ENCODE data around the gene F10. TPM values are rescaled to one million over a fixed set of nuclear protein-coding genes. Genes with fewer than 3 reads are reported as not detected.

The F10 gene
- total and polyA plus RNA-seq, 12 donors, result 4.4 to 81.8 (median 12.6) TPM

DNA sequence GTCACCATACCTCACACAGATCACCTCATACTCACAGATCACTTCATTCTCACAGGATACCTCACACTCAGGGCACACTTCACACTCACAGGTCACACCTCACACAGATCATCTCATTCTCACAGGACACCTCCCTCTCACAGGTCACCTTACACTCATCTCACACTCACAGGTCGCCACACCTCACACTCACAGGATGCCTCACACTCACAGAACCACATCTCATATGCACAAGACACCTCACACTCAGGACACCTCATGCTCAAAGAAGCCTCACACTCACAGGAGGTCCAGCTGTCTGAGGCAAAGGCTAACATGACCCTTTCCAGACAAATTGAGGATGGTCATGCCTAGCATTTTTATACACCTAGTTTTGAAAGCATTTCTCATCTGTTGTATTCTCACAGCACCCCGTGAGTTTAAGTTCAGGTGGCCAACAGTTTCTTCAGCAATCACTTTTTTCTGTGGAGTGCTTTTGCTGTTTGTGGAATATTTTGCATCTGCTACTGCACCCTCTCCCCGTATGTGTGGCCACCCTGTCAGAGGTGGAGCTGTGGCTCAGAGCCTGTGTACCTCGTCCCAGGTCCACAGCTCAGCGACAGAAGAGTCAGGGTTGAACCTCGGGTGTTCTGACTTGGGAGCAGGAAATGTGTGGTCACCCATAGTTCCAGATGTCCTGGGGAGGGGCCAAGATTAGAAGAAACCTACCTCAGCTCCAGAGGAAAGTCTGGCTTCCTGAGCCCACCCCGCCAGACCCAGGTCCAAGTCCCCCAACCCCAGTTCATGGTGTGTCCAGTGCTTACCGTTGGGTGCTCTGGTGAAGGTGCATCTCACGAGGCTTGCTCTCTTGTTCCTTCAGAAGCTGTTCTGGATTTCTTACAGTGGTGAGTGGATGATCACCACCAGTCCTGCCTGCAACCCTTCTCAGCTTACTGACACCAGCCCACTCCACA lies 9.4 kb upstream of the F10 start:
- H3K27me3 ChIP-seq, result peaks cover 18% of the 10 kb centered on the region
- WGBS, 4 donors, result 68 to 82% (median 76%) methylated on average over 8 to 9 of the region's 9 CpGs
- intact Hi-C loops (cut with DNase I), result no loop called here
- H3K27ac ChIP-seq, result no peak overlapping the region
- TF ChIP-seq, protein P1, sequence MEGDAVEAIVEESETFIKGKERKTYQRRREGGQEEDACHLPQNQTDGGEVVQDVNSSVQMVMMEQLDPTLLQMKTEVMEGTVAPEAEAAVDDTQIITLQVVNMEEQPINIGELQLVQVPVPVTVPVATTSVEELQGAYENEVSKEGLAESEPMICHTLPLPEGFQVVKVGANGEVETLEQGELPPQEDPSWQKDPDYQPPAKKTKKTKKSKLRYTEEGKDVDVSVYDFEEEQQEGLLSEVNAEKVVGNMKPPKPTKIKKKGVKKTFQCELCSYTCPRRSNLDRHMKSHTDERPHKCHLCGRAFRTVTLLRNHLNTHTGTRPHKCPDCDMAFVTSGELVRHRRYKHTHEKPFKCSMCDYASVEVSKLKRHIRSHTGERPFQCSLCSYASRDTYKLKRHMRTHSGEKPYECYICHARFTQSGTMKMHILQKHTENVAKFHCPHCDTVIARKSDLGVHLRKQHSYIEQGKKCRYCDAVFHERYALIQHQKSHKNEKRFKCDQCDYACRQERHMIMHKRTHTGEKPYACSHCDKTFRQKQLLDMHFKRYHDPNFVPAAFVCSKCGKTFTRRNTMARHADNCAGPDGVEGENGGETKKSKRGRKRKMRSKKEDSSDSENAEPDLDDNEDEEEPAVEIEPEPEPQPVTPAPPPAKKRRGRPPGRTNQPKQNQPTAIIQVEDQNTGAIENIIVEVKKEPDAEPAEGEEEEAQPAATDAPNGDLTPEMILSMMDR (IDR thresholded peaks at IDR 0.05), result no peak
- no peak for TF ChIP-seq POLR2A (IDR thresholded peaks at IDR 0.05)
- DNase-seq, result peak in 3 of 7 donors; percentile 1 to 41 (median 7)
- no peaks in the 10 kb centered on the region for H3K9me3 ChIP-seq (replicated peaks in 1 of 3)
- peaks cover 0 to 11% of the 10 kb centered on the region in 2 donors for H3K4me1 ChIP-seq (replicated peaks in 1 of 2)
- no peaks in the 10 kb centered on the region for H3K36me3 ChIP-seq (replicated peaks in 1 of 2)
- no peak overlapping the region for H3K4me3 ChIP-seq

DNA sequence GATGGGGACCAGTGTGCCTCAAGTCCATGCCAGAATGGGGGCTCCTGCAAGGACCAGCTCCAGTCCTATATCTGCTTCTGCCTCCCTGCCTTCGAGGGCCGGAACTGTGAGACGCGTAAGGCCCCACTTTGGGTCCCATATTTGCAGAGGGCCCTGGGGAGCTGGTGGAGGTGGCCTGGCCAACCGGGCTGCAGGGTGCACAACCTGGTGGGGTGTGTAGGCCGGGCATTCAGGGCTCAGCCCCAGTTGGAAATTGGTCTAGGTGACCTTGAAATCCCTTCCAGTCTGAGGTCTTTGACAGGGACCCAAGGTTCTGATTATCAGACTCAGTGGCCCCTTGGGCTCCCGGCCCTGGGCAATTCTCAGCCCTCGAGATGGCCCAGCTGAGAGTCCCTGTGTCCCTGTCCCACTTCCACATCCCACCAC lies 8.7 kb upstream of the F10 start:
- no peak for TF ChIP-seq POLR2A (IDR thresholded peaks at IDR 0.05)
- TF ChIP-seq, protein P1 (IDR thresholded peaks at IDR 0.05), result no peak
- peak in 3 of 7 donors; percentile 1 to 18 (median 3) for DNase-seq
- H3K4me1 ChIP-seq (replicated peaks in 1 of 2), result peaks cover 0 to 11% of the 10 kb centered on the region in 2 donors
- no peaks in the 10 kb centered on the region for H3K36me3 ChIP-seq (replicated peaks in 1 of 2)
- no peak overlapping the region for H3K4me3 ChIP-seq
- H3K27me3 ChIP-seq, result peaks cover 18% of the 10 kb centered on the region
- intact Hi-C loops (cut with DNase I), result no loop called here
- no peak overlapping the region for H3K27ac ChIP-seq
- 73 to 97% (median 91%) methylated on average over 4 to 8 of the region's 8 CpGs for WGBS, 4 donors
- H3K9me3 ChIP-seq (replicated peaks in 1 of 3), result no peaks in the 10 kb centered on the region

DNA sequence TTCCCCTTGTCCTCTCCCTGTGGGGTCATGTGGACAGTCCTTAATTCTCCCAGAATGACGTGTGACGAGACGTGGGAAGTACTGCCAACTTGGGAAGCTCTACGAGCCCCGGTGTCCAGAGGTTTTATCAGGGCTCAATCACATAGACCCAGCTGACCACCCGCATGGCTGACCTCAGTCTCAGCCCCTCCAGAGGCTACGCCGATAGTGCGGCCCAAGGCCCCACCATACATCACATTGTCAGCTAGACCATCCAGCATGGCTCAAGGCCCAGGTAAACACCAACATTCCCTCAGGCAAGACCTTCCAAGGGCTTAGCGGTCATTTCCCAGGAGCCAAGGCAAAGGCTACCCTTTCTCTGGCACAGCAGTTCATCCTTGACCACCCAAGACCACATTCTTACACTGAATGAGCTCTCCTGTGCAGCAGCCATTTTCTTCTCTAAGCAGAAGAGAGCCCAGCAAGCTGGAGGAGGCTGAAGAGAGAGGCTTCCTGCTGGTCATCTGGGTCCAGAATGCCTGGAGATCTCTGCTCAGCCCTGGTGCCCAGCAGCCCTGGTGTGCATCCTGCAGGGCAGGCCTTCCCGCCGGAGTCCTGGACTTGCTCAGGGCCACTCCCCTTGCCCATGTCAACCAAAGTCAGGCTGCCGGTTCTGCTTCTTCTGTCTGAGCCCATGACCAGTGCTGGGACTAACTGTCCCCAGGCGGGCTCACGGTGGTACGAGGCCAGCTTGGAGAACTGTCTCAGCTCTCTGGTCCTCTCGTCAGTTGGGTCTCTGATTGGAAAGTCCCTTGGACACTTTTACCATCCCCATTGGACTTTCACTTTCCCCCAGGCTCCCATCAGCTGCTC lies 7.9 kb upstream of the F10 start:
- Histone ChIP-seq H3K4me1 (replicated peaks in 1 of 2) (peaks cover 0 to 11% of the 10 kb centered on the region in 2 donors), H3K27ac (no peak overlapping the region), H3K9me3 (replicated peaks in 1 of 3) (no peaks in the 10 kb centered on the region), H3K27me3 (peaks cover 14% of the 10 kb centered on the region), H3K36me3 (replicated peaks in 1 of 2) (no peaks in the 10 kb centered on the region), H3K4me3 (no peak overlapping the region)
- DNase-seq, result peak in 3 of 7 donors; percentile 6 to 48 (median 9)
- WGBS, 4 donors, result 82 to 90% (median 85%) methylated on average over 8 to 17 of the region's 17 CpGs
- no peak for TF ChIP-seq POLR2A (IDR thresholded peaks at IDR 0.05)
- TF ChIP-seq, protein P1 (IDR thresholded peaks at IDR 0.05), result no peak
- intact Hi-C loops (cut with DNase I), result no loop called here
